ENCODE results near the gene ELOB.

- TF ChIP-seq CTCF (IDR thresholded peaks at IDR 0.05; ENCODE audit: low read depth, low read length) (no peak), POLR2A (IDR thresholded peaks at IDR 0.05; ENCODE audit: extremely low read depth, insufficient read length) (no peak), MYC (IDR thresholded peaks at IDR 0.05; ENCODE audit: low read depth, low read length) (no peak), MAX (IDR thresholded peaks at IDR 0.05; ENCODE audit: low read depth, low read length) (no peak)
These were observed 33.9 kb downstream of the ELOB start for GRCh38 chr16:2743007-2743810.

Measured in NB4 (cell line).